GM12878 (cell line): ENCODE results near the gene MAPK8IP3.

ENCODE experiments used
- CBX5 ChIP-seq: sonication (generic); IDR thresholded peaks from 2 replicates; pipeline ENCODE4 v1.6.1; 2016; ENCODE audit warnings: low read depth, moderate library complexity, mild to moderate bottlenecking, inconsistent platforms
- EZH2 ChIP-seq: IDR thresholded peaks from 2 replicates; pipeline ENCODE4 v1.6.1; 2012; ENCODE audit warnings: low read depth, mild to moderate bottlenecking, control low read depth, inconsistent platforms, low read length, borderline replicate concordance; ENCODE audit not compliant: control insufficient read depth
- JUND ChIP-seq: IDR thresholded peaks from 2 replicates; pipeline ENCODE4 v1.6.1; 2012; ENCODE audit warnings: low read depth, mild to moderate bottlenecking, low read length, improper control_type of control experiment, moderate library complexity

- no peak for TF ChIP-seq JUND
- no peak for TF ChIP-seq CBX5
- TF ChIP-seq EZH2, result no peak
These were observed 49.0 kb upstream of the MAPK8IP3 start for GRCh38 chr16:1656808-1657617.
